ENCODE measurements around the gene GREB1L.
"Not testable (repeated sequence)": the region's sequence is repeated elsewhere in the genome, so short reads cannot be mapped to it uniquely, and the experiment has no call there.

GREB1L gene

GRCh38 chr18:21309248-21309647 is 67.2 kb downstream of the GREB1L start:
- DNase-seq: no peak

GRCh38 chr18:21311980-21312379 is 69.9 kb downstream of the GREB1L start:
- DNase-seq: not testable (repeated sequence)

GRCh38 chr18:21313576-21313975 is 71.5 kb downstream of the GREB1L start:
- DNase-seq: no peak

- peak; percentile 30 for DNase-seq
Measured at GRCh38 chr18:21314724-21315123, 72.7 kb downstream of the GREB1L start.

GRCh38 chr18:21315126-21315525 is 73.1 kb downstream of the GREB1L start:
- peak; percentile 16 for DNase-seq

- DNase-seq: peak; percentile 85
Measured at GRCh38 chr18:21315741-21316197, 73.7 kb downstream of the GREB1L start.

GRCh38 chr18:21316296-21316695 is 74.3 kb downstream of the GREB1L start:
- peak; percentile 56 for DNase-seq

GRCh38 chr18:21321711-21322110 is 79.7 kb downstream of the GREB1L start:
- no peak for DNase-seq

GRCh38 chr18:21327101-21327500 is 85.1 kb downstream of the GREB1L start:
- no peak for DNase-seq

- peak; percentile 70 for DNase-seq
Measured at GRCh38 chr18:21330122-21330701, 88.2 kb downstream of the GREB1L start.

- no peak for DNase-seq
Measured at GRCh38 chr18:21331065-21331464, 89.0 kb downstream of the GREB1L start.

GRCh38 chr18:21335927-21336488 is 94.0 kb downstream of the GREB1L start:
- no peak for DNase-seq

GRCh38 chr18:21336846-21337245 is 94.8 kb downstream of the GREB1L start:
- no peak for DNase-seq

- DNase-seq: no peak
Measured at GRCh38 chr18:21341141-21341540, 99.1 kb downstream of the GREB1L start.

GRCh38 chr18:21342372-21342771 is 100.3 kb downstream of the GREB1L start:
- no peak for DNase-seq

GRCh38 chr18:21344860-21345259 is 102.8 kb downstream of the GREB1L start:
- DNase-seq: no peak

- DNase-seq: no peak
Measured at GRCh38 chr18:21345840-21346239, 103.8 kb downstream of the GREB1L start.

- no peak for DNase-seq
Measured at GRCh38 chr18:21359746-21360145, 117.7 kb downstream of the GREB1L start.

- DNase-seq: peak; percentile 11
Measured at GRCh38 chr18:21361307-21361880, 119.4 kb downstream of the GREB1L start.

- no peak for DNase-seq
Measured at GRCh38 chr18:21362831-21363230, 120.8 kb downstream of the GREB1L start.

GRCh38 chr18:21363348-21363747 is 121.3 kb downstream of the GREB1L start:
- no peak for DNase-seq

- no peak for DNase-seq
Measured at GRCh38 chr18:21364471-21364870, 122.4 kb downstream of the GREB1L start.

GRCh38 chr18:21366896-21367295 is 124.9 kb downstream of the GREB1L start:
- DNase-seq: no peak

GRCh38 chr18:21369146-21369545 is 127.1 kb downstream of the GREB1L start:
- no peak for DNase-seq

- DNase-seq: not testable (repeated sequence)
Measured at GRCh38 chr18:21369597-21369996, 127.6 kb downstream of the GREB1L start.

Measured in NCI-H226 (cell line).